ENCODE measurements around the gene TSPAN16.

DNA sequence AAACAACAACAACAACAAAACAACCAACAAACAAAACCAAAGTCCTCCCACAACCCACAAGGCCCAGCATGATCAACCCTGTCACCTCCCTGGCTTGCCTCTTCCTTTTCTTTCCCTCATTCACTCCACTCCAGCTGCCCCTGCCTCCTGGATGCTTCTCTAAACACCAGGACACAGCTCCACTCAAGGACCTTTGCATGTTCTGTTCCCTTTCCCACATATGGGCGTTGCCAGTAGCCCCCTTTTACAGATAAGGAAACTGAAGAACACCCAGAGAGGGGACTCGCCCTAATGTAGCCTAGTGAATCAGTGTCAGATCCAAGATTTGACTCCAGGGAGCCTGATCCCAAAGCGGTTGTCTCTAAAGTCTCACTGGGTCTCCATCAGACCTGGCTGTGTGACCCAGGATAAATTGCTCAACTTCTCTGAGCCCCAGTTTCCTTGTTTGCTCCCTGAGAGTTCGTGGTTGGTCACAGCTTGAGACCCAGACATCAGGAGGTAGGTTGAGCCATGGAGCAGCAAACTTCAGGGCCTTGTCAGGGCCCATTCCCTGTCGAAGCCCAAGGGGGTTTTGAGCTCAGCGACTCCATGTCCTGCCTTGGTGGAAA, 30.7 kb upstream of the TSPAN16 start:
- TF ChIP-seq GATA2 (IDR thresholded peaks at IDR 0.05; ENCODE audit: low read depth, low read length) (no peak), GATA3 (IDR thresholded peaks at IDR 0.05; ENCODE audit: low read depth, low read length) (no peak)

Measured in SH-SY5Y (cell line).